H9 (cell line): Measurements from ENCODE around the gene SLC22A17. TPM values are rescaled to one million over a fixed set of nuclear protein-coding genes. Genes with fewer than 3 reads are reported as not detected.
A peak's percentile ranks its signal among the peaks of the same experiment; 100 is the strongest.

Source experiments
- DNase-seq: peaks from one replicate; pipeline ENCODE4 v3.0.0-alpha.2; 2017
- H2AFZ ChIP-seq: one replicate; pipeline ENCODE4 v1.6.1; 2013; ENCODE audit warnings: mild to moderate bottlenecking, low read length, control low read depth, moderate library complexity
- H2AK5ac ChIP-seq: 2 replicates; pipeline ENCODE4 v1.6.1; 2013; ENCODE audit warnings: low read length, control low read depth, mixed read lengths; ENCODE audit not compliant: insufficient read length
- H2BK120ac ChIP-seq: one replicate; pipeline ENCODE4 v1.6.1; 2013; ENCODE audit warnings: low read depth, mild to moderate bottlenecking, low read length, control low read depth, inconsistent platforms; ENCODE audit not compliant: poor library complexity, severe bottlenecking
- H2BK12ac ChIP-seq: 2 replicates; pipeline ENCODE4 v1.6.1; 2013; ENCODE audit warnings: low read length, control low read depth, mixed read lengths, low read depth; ENCODE audit not compliant: insufficient read length
- H2BK15ac ChIP-seq: 2 replicates; pipeline ENCODE4 v1.6.1; 2013; ENCODE audit warnings: low read depth, low read length, control low read depth
- H2BK20ac ChIP-seq: one replicate; pipeline ENCODE4 v1.6.1; 2013; ENCODE audit warnings: low read depth, mild to moderate bottlenecking, low read length, control low read depth, inconsistent platforms; ENCODE audit not compliant: poor library complexity, severe bottlenecking
- H2BK5ac ChIP-seq: 2 replicates; pipeline ENCODE4 v1.6.1; 2013; ENCODE audit warnings: low read length, control low read depth, mixed read lengths; ENCODE audit not compliant: insufficient read length
- H3K14ac ChIP-seq: 2 replicates; pipeline ENCODE4 v1.6.1; 2013; ENCODE audit warnings: low read length, control low read depth; ENCODE audit not compliant: insufficient read depth
- H3K18ac ChIP-seq: 2 replicates; pipeline ENCODE4 v1.6.1; 2013; ENCODE audit warnings: low read depth, mild to moderate bottlenecking, mixed read lengths, low read length, control low read depth; ENCODE audit not compliant: insufficient read length
- H3K23ac ChIP-seq: 2 replicates; pipeline ENCODE4 v1.6.1; 2013; ENCODE audit warnings: low read length, control low read depth, mixed read lengths, low read depth; ENCODE audit not compliant: insufficient read length
- H3K23me2 ChIP-seq: 2 replicates; pipeline ENCODE4 v1.6.1; 2013; ENCODE audit warnings: low read depth, mild to moderate bottlenecking, mixed read lengths, low read length, control low read depth; ENCODE audit not compliant: insufficient read length, poor library complexity, severe bottlenecking
- H3K27ac ChIP-seq: 2 replicates; pipeline ENCODE4 v1.5.1; 2013; ENCODE audit warnings: low read length, control low read depth, mixed read lengths, low read depth; ENCODE audit not compliant: insufficient read length
- H3K27me3 ChIP-seq: 2 replicates; pipeline ENCODE4 v1.6.1; 2013; ENCODE audit warnings: low read length, control low read depth, inconsistent platforms; ENCODE audit not compliant: insufficient read depth
- H3K4ac ChIP-seq: 2 replicates; pipeline ENCODE4 v1.6.1; 2013; ENCODE audit warnings: low read depth, mild to moderate bottlenecking, control low read depth, inconsistent platforms, low read length, moderate library complexity
- H3K4me1 ChIP-seq: 2 replicates; pipeline ENCODE4 v1.6.1; 2013; ENCODE audit warnings: low read length, control low read depth, inconsistent platforms; ENCODE audit not compliant: insufficient read depth
- H3K4me2 ChIP-seq: 2 replicates; pipeline ENCODE4 v1.6.1; 2013; ENCODE audit warnings: low read length, control low read depth, mixed read lengths; ENCODE audit not compliant: insufficient read length, insufficient read depth
- H3K56ac ChIP-seq: 2 replicates; pipeline ENCODE4 v1.6.1; 2013; ENCODE audit warnings: low read depth, mild to moderate bottlenecking, mixed read lengths, low read length, control low read depth; ENCODE audit not compliant: insufficient read length
- H3K79me1 ChIP-seq: 2 replicates; pipeline ENCODE4 v1.6.1; 2013; ENCODE audit warnings: low read depth, mild to moderate bottlenecking, moderate library complexity, low read length, control low read depth, inconsistent platforms; ENCODE audit not compliant: insufficient read depth, poor library complexity, severe bottlenecking
- H3K79me2 ChIP-seq: 2 replicates; pipeline ENCODE4 v1.6.1; 2013; ENCODE audit warnings: low read length, control low read depth, inconsistent platforms; ENCODE audit not compliant: insufficient read depth
- H3K9ac ChIP-seq: 2 replicates; pipeline ENCODE4 v1.6.1; 2013; ENCODE audit warnings: low read length, control low read depth, mixed read lengths; ENCODE audit not compliant: insufficient read length; ENCODE audit errors: extremely low read depth
- H3K9me3 ChIP-seq: one replicate; pipeline ENCODE4 v1.6.1; 2013; ENCODE audit warnings: low read depth, low read length, inconsistent platforms; ENCODE audit not compliant: control insufficient read depth
- H3T11ph ChIP-seq: one replicate; pipeline ENCODE4 v1.6.1; 2013; ENCODE audit warnings: mild to moderate bottlenecking, low read length, control low read depth, inconsistent platforms
- H4K20me1 ChIP-seq: one replicate; pipeline ENCODE4 v1.6.1; 2013; ENCODE audit not compliant: control insufficient read depth, insufficient read length, insufficient read depth
- H4K5ac ChIP-seq: 2 replicates; pipeline ENCODE4 v1.6.1; 2013; ENCODE audit warnings: low read depth, mild to moderate bottlenecking, mixed read lengths, low read length, control low read depth; ENCODE audit not compliant: insufficient read length
- H4K8ac ChIP-seq: replicated peaks from 2 replicates; pipeline ENCODE4 v1.6.1; 2013; ENCODE audit warnings: low read length, control low read depth, mixed read lengths, low read depth; ENCODE audit not compliant: insufficient read length
- H4K91ac ChIP-seq: 2 replicates; pipeline ENCODE4 v1.6.1; 2013; ENCODE audit warnings: low read depth, mild to moderate bottlenecking, moderate library complexity, mixed read lengths, low read length, control low read depth; ENCODE audit not compliant: insufficient read length
- H3K27ac Mint-ChIP-seq, 3 experiments: 2 replicates in 2 of 3; 3 replicates in 1 of 3; pipeline ENCODE4 v1.8.0; 2020 to 2021; ENCODE audit warnings: mixed read lengths in 3 of 3, mild to moderate bottlenecking in 1 of 3, moderate library complexity in 1 of 3
- H3K27me3 Mint-ChIP-seq: 2 replicates; pipeline ENCODE4 v1.8.0; 2021; ENCODE audit warnings: low read depth, mild to moderate bottlenecking, moderate library complexity, mixed read lengths
- H3K36me3 Mint-ChIP-seq, 3 experiments: 2 replicates in 2 of 3; 3 replicates in 1 of 3; pipeline ENCODE4 v1.8.0; 2020 to 2021; ENCODE audit warnings: low read depth in 3 of 3, mixed read lengths in 3 of 3; ENCODE audit not compliant: insufficient read depth in 1 of 3
- H3K4me1 Mint-ChIP-seq, 2 experiments: 2 replicates each; pipeline ENCODE4 v1.8.0; 2020; ENCODE audit warnings: mixed read lengths in 2 of 2
- H3K4me3 Mint-ChIP-seq, 2 experiments: 2 replicates in 1 of 2; 3 replicates in 1 of 2; pipeline ENCODE4 v1.8.0; 2020 to 2021; ENCODE audit warnings: mild to moderate bottlenecking in 2 of 2, mixed read lengths in 2 of 2, moderate library complexity in 1 of 2
- H3K9me3 Mint-ChIP-seq, 2 experiments: 2 replicates in 1 of 2; 3 replicates in 1 of 2; pipeline ENCODE4 v1.8.0; 2020; ENCODE audit warnings: mild to moderate bottlenecking in 2 of 2, mixed read lengths in 2 of 2, moderate library complexity in 1 of 2
- WGBS: extraction: QIAGEN DNeasy Blood & Tissue Kit; methylation state at CpG from one replicate; pipeline ENCODE4 v1.1.7; 2013; ENCODE audit warnings: missing lambda C conversion rate, low lambda C conversion rate, mixed read lengths; ENCODE audit not compliant: insufficient read length; ENCODE audit errors: extremely low coverage; 5-methylcytosine and 5-hydroxymethylcytosine counted together
- total RNA-seq: library from RNA; stranded (reverse); gene quantifications from 2 replicates; pipeline ENCODE4 v1.2.1, GENCODE V29; 2021
- TF ChIP-seq, protein P1 (sequence below): fragments of 200-600 bp; sonication (generic); conservative IDR thresholded peaks from 3 replicates; pipeline ENCODE4 v1.8.0; 2021; ENCODE audit warnings: antibody characterized with exemption, mild to moderate bottlenecking

SLC22A17 gene
- total RNA-seq, 1 experiment from 2014 or later, result 33.0 TPM

DNA sequence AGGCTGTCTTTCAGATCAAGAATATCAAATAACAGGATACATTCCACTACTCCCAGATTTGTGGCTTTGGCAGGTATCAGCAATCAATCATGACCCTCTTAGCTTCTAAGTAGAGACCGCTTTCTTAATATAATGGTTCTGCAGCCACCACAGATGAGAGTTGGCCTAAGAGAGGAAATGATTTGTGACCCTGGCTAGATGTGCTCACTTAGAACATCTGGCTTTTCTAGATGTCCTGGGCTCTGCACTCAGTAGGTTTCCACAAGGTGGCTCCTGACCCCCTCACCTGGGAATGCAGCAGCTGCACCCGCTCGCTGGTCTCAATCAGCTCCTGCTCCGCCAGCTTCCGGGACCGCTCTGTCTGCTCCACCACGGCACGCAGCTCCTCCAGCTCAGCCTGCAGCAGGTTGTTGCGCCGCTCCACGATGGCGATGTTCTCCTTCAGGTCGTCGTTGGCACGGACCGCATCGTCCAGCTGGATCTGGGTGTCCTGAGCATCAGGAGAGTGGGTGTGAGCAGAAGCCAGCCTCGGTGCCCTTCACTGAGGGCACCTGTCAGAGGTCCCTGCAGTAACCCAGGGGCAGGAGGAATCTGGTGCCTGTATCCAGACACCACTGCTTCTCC is 33.1 kb upstream of the SLC22A17 start:
- H3K27me3 Mint-ChIP-seq, result peaks cover 44% of the 10 kb centered on the region

More for the DNA sequence above, 33.1 kb upstream of the SLC22A17 start:
- Histone ChIP-seq H4K8ac (no peak overlapping the region), H3K27me3 (no peaks in the 10 kb centered on the region), H4K91ac (no peak overlapping the region), H3K9me3 (no peaks in the 10 kb centered on the region), H2BK5ac (no peak overlapping the region), H2BK12ac (no peak overlapping the region), H3K4me1 (0 out of 2 replicates have a peak, but pooled peaks cover 3% of the 10 kb centered on the region), H2BK15ac (no peak overlapping the region), H3K18ac (no peak overlapping the region), H3K27ac (no peak overlapping the region), H3K56ac (no peak overlapping the region), H3K23ac (no peak overlapping the region), H3K79me2 (no peaks in the 10 kb centered on the region), H2BK120ac (no peak overlapping the region), H4K20me1 (no peaks in the 10 kb centered on the region), H3K9ac (no peak overlapping the region), H3K14ac (no peak overlapping the region), H2BK20ac (no peak overlapping the region), H3K4me2 (no peak overlapping the region), H2AFZ (no peak overlapping the region), H3K79me1 (no peaks in the 10 kb centered on the region), H3T11ph (no peak overlapping the region), H2AK5ac (no peak overlapping the region), H3K4ac (no peak overlapping the region), H3K23me2 (no peaks in the 10 kb centered on the region), H4K5ac (no peak overlapping the region)
- H3K4me3 Mint-ChIP-seq, result no peak overlapping the region
- TF ChIP-seq, protein P1, sequence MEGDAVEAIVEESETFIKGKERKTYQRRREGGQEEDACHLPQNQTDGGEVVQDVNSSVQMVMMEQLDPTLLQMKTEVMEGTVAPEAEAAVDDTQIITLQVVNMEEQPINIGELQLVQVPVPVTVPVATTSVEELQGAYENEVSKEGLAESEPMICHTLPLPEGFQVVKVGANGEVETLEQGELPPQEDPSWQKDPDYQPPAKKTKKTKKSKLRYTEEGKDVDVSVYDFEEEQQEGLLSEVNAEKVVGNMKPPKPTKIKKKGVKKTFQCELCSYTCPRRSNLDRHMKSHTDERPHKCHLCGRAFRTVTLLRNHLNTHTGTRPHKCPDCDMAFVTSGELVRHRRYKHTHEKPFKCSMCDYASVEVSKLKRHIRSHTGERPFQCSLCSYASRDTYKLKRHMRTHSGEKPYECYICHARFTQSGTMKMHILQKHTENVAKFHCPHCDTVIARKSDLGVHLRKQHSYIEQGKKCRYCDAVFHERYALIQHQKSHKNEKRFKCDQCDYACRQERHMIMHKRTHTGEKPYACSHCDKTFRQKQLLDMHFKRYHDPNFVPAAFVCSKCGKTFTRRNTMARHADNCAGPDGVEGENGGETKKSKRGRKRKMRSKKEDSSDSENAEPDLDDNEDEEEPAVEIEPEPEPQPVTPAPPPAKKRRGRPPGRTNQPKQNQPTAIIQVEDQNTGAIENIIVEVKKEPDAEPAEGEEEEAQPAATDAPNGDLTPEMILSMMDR, result peak; percentile 27; the same call in 2 of the 3 replicates
- peaks cover 8 to 10% of the 10 kb centered on the region in 2 experiments for H3K4me1 Mint-ChIP-seq
- H3K36me3 Mint-ChIP-seq, result no peaks in the 10 kb centered on the region; a peak in 1 of 7 replicates
- no peak overlapping the region for H3K27ac Mint-ChIP-seq
- 0 out of 5 replicates have a peak, but pooled peaks cover 0 to 3% of the 10 kb centered on the region in 2 experiments for H3K9me3 Mint-ChIP-seq
- WGBS, result no CpG with 5 or more reads among the region's 18 CpGs
- no peak for DNase-seq
